Neutrophil (primary cell): ENCODE measurements around the gene CCT8L2.
"Not testable (repeated sequence)": the region's sequence is repeated elsewhere in the genome, so short reads cannot be mapped to it uniquely, and the experiment has no call there.

ENCODE experiments used
- H3K27ac ChIP-seq: fragments of 200-600 bp; sonication (generic); 2 replicates; pipeline ENCODE4 v1.5.1; 2016; ENCODE audit warnings: mild to moderate bottlenecking, moderate library complexity
- H3K27me3 ChIP-seq: fragments of 200-600 bp; sonication (generic); 2 replicates; pipeline ENCODE4 v1.6.0; 2016; ENCODE audit warnings: mild to moderate bottlenecking
- H3K36me3 ChIP-seq: fragments of 200-600 bp; sonication (generic); 2 replicates; pipeline ENCODE4 v1.5.1; 2017
- H3K4me1 ChIP-seq, 2 experiments: fragments of 200-600 bp in 1 of 2; sonication (generic) in 1 of 2; 1 replicate in 1 of 2; 2 replicates in 1 of 2; pipeline versions ENCODE4 v1.5.1 to v1.6.1; 2013 to 2016; ENCODE audit warnings: low read depth in 1 of 2, low read length in 1 of 2, mild to moderate bottlenecking in 1 of 2, moderate library complexity in 1 of 2; ENCODE audit not compliant: control insufficient read depth in 1 of 2, insufficient read depth in 1 of 2
- H3K4me3 ChIP-seq, 2 experiments: fragments of 200-600 bp in 1 of 2; sonication (generic) in 1 of 2; 1 replicate in 1 of 2; 2 replicates in 1 of 2; pipeline ENCODE4 v1.5.1; 2013 to 2016; ENCODE audit warnings: low read depth in 1 of 2, low read length in 1 of 2, mild to moderate bottlenecking in 1 of 2, moderate library complexity in 1 of 2
- H3K9me3 ChIP-seq: fragments of 200-600 bp; sonication (generic); 2 replicates; pipeline ENCODE4 v1.5.1; 2016

The CCT8L2 gene, protein sequence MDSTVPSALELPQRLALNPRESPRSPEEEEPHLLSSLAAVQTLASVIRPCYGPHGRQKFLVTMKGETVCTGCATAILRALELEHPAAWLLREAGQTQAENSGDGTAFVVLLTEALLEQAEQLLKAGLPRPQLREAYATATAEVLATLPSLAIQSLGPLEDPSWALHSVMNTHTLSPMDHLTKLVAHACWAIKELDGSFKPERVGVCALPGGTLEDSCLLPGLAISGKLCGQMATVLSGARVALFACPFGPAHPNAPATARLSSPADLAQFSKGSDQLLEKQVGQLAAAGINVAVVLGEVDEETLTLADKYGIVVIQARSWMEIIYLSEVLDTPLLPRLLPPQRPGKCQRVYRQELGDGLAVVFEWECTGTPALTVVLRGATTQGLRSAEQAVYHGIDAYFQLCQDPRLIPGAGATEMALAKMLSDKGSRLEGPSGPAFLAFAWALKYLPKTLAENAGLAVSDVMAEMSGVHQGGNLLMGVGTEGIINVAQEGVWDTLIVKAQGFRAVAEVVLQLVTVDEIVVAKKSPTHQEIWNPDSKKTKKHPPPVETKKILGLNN

DNA sequence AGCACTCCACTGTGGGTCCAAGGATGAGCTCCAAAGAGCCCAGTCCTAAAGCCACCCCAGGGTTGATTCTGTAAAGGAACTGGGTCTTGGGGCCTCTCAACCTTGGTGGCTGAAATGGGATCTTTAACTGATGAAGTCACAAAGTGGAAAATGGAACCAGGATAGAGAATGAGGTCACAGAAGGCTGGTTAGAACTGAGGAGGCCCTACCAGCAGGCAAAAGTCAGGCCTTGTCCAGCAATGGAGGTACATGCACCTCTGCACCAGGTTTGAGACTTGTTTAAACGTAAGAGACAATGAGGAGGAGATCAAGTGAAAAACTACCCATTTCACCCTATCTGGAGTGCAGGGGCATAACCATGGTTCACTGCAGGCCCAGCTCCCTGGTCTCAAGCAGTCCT is at the start of gene CCT8L2:
CCT8L2 (minus strand) TSS at position 101 of the 400 bp plus-strand sequence. CDS start 260 bp downstream, outside the sequence.
- H3K27ac ChIP-seq, H3K4me1 ChIP-seq, H3K4me3 ChIP-seq, H3K9me3 ChIP-seq, H3K36me3 ChIP-seq: not testable (repeated sequence)
- peaks cover 23% of the 10 kb centered on the region for H3K27me3 ChIP-seq

- not testable (repeated sequence) for H3K4me1 ChIP-seq, H3K9me3 ChIP-seq, H3K27ac ChIP-seq, H3K27me3 ChIP-seq, H3K36me3 ChIP-seq, H3K4me3 ChIP-seq
These were observed 42.8 kb upstream of the CCT8L2 start for GRCh38 chr22:16635442-16635841.

- H3K4me1 ChIP-seq, H3K4me3 ChIP-seq, H3K9me3 ChIP-seq, H3K27me3 ChIP-seq, H3K27ac ChIP-seq, H3K36me3 ChIP-seq: not testable (repeated sequence)
These were observed 41.5 kb upstream of the CCT8L2 start for GRCh38 chr22:16634092-16634491.

DNA sequence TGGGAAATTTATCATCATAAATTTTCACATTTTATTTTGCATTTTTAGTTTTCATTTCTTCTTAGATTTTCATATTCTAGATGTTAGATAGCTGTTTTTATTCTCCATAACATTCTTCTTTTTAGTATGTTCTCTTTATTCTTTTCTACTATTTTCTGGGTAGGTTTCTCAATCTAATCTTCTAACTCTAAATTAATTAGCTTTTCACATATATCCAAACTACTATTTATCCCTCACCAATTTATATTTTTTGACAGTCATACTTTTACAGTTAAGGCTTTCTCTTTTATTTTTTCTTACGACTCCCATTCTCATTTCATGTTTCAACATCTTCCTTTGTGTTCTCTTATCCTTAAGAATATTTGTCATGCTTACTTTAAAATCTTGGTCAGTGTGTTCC is 35.9 kb upstream of the CCT8L2 start:
- not testable (repeated sequence) for H3K36me3 ChIP-seq, H3K27ac ChIP-seq, H3K4me1 ChIP-seq, H3K4me3 ChIP-seq, H3K9me3 ChIP-seq, H3K27me3 ChIP-seq

- not testable (repeated sequence) for H3K27ac ChIP-seq, H3K27me3 ChIP-seq, H3K4me1 ChIP-seq, H3K9me3 ChIP-seq, H3K4me3 ChIP-seq, H3K36me3 ChIP-seq
These were observed 32.4 kb upstream of the CCT8L2 start for GRCh38 chr22:16625018-16625417.

- H3K27ac ChIP-seq, H3K36me3 ChIP-seq, H3K4me1 ChIP-seq, H3K9me3 ChIP-seq, H3K4me3 ChIP-seq, H3K27me3 ChIP-seq: not testable (repeated sequence)
These were observed 31.0 kb upstream of the CCT8L2 start for GRCh38 chr22:16623595-16623994.

DNA sequence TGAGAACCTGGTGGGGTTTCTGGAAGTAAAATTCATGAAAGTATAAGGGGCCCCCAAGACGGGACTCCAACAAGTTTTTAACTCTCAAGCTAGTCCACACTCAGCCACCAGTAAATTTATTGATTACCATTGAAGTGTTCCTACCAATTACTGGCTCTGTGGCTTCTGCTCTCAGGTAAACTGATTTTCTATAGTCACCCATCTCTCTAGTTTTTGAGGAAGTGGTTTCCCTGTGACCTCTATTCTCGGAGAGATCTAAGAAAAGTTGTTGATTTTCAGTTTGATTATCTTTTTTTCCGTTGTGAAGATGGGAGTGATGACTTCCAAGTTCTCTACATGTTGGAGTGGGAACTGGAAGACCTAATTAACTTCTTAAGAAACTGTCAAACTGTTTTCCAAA is 24.9 kb upstream of the CCT8L2 start:
- not testable (repeated sequence) for H3K4me3 ChIP-seq, H3K9me3 ChIP-seq, H3K27me3 ChIP-seq, H3K36me3 ChIP-seq, H3K4me1 ChIP-seq, H3K27ac ChIP-seq

- H3K27me3 ChIP-seq: peaks cover 13% of the 10 kb centered on the region
These were observed 23.9 kb upstream of the CCT8L2 start for GRCh38 chr22:16616390-16616938.

DNA sequence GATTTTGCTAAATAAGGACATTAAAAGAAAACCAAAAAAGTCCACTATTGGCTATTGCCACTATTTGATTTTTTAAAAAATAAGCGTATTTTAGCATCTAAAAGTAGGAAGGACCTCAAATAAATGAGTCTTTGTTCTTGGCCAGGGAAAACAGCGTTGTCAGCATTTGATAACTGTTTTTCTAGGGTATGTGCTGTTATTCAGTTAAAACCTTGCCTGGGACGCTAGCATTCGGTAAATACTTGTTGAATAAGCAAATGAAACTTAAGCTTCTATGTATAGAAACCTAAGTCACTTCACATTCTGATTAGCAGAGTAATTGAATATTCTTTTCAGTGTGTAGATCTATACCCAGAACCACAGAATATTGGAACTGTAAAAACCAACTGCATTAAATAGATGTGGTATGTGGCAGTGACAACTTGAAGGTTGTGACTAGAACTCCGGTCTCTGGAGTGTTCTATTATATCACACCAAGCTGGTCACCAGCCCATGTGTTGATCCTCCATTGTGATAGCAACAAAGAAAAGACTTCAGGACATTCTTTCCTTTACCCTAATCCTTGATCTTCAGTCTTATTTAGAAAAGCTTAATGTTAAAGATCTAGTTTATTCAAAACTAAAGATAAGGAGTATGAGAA is 23.1 kb upstream of the CCT8L2 start:
- not testable (repeated sequence) for H3K4me3 ChIP-seq, H3K36me3 ChIP-seq, H3K9me3 ChIP-seq, H3K27ac ChIP-seq, H3K4me1 ChIP-seq
- H3K27me3 ChIP-seq: peaks cover 21% of the 10 kb centered on the region

More at GRCh38 chr22:16616390-16616938, 23.9 kb upstream of the CCT8L2 start:
- not testable (repeated sequence) for H3K36me3 ChIP-seq, H3K9me3 ChIP-seq, H3K4me3 ChIP-seq, H3K4me1 ChIP-seq, H3K27ac ChIP-seq
